ENCODE data around the gene LRRC45. TPM values are rescaled to one million over a fixed set of nuclear protein-coding genes. Genes with fewer than 3 reads are reported as not detected.

Gene LRRC45
- total RNA-seq, 1 experiment from 2014 or later = 40.1 TPM

- no peak overlapping the region for H2AFZ ChIP-seq (ENCODE audit: low read depth, low read length, poor library complexity, severe bottlenecking)
- BruUV-seq (replicated peaks) = no TSS peak
- H3K4me3 ChIP-seq (replicated peaks in 1 of 2; ENCODE audit: low read depth in 1 of 2, low read length in 2 of 2) = no peak overlapping the region
- intact Hi-C loops (cut with micrococcal nuclease) = no loop called here
- H3K9me2 ChIP-seq (ENCODE audit: insufficient read depth) = no peaks in the 10 kb centered on the region
- no peaks in the 10 kb centered on the region for H3K4me1 ChIP-seq (ENCODE audit: control insufficient read depth in 1 of 2, insufficient read depth in 2 of 2, low read length in 2 of 2)
- peaks cover 2% of the 10 kb centered on the region; the same call in 1 of the 2 replicates for H3K79me2 ChIP-seq (ENCODE audit: insufficient read depth, low read length)
- H3K9ac ChIP-seq (ENCODE audit: low read length) = no peak overlapping the region
- POLR2A ChIA-PET = no interaction called here
- peaks cover 42% of the 10 kb centered on the region in 2 experiments for H3K36me3 ChIP-seq (ENCODE audit: control insufficient read depth in 1 of 2, insufficient read depth in 2 of 2, low read length in 2 of 2)
- DNase-seq (ENCODE audit: low read depth, low spot score) = no peak
- H4K20me1 ChIP-seq (ENCODE audit: insufficient read depth) = peaks cover 9% of the 10 kb centered on the region; the same call in 1 of the 2 replicates
- no peak for ATAC-seq
- H3K4me2 ChIP-seq (ENCODE audit: low read length) = no peak overlapping the region
- CTCF ChIA-PET = no interaction called here
- no peak for TF ChIP-seq REST (IDR thresholded peaks at IDR 0.05; ENCODE audit: low read depth)
- TF ChIP-seq, protein P1, sequence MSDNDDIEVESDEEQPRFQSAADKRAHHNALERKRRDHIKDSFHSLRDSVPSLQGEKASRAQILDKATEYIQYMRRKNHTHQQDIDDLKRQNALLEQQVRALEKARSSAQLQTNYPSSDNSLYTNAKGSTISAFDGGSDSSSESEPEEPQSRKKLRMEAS (IDR thresholded peaks at IDR 0.05) = no peak
- no peak for TF ChIP-seq TCF7L2 (IDR thresholded peaks at IDR 0.05; ENCODE audit: borderline replicate concordance, extremely low read depth, insufficient read depth, insufficient read length)
- TF ChIP-seq RAD21 (IDR thresholded peaks at IDR 0.05; ENCODE audit: low read depth) = no peak
- no peak for TF ChIP-seq POLR2A (IDR thresholded peaks at IDR 0.05; ENCODE audit: borderline replicate concordance, extremely low read depth, insufficient read depth, insufficient read length)
- no peak for TF ChIP-seq JUND (IDR thresholded peaks at IDR 0.05)
- TF ChIP-seq ATF3 (IDR thresholded peaks at IDR 0.05) = no peak
- no peak for TF ChIP-seq SP1 (IDR thresholded peaks at IDR 0.05; ENCODE audit: low read depth)
- TF ChIP-seq SRF (IDR thresholded peaks at IDR 0.05; ENCODE audit: low read depth) = no peak
- TF ChIP-seq, protein P2, sequence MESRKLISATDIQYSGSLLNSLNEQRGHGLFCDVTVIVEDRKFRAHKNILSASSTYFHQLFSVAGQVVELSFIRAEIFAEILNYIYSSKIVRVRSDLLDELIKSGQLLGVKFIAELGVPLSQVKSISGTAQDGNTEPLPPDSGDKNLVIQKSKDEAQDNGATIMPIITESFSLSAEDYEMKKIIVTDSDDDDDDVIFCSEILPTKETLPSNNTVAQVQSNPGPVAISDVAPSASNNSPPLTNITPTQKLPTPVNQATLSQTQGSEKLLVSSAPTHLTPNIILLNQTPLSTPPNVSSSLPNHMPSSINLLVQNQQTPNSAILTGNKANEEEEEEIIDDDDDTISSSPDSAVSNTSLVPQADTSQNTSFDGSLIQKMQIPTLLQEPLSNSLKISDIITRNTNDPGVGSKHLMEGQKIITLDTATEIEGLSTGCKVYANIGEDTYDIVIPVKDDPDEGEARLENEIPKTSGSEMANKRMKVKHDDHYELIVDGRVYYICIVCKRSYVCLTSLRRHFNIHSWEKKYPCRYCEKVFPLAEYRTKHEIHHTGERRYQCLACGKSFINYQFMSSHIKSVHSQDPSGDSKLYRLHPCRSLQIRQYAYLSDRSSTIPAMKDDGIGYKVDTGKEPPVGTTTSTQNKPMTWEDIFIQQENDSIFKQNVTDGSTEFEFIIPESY (IDR thresholded peaks at IDR 0.05; ENCODE audit: extremely low read depth, insufficient replicate concordance, low read length) = no peak
- no peak for TF ChIP-seq CTCF (IDR thresholded peaks at IDR 0.05 in 2 of 3, conservative IDR thresholded peaks at IDR 0.05 in 1 of 3; ENCODE audit: borderline replicate concordance in 1 of 3, insufficient read depth in 1 of 3, low read depth in 2 of 3, low read length in 2 of 3)
- no peak for TF ChIP-seq ZFX (IDR thresholded peaks at IDR 0.05)
- TF ChIP-seq CEBPB (IDR thresholded peaks at IDR 0.05; ENCODE audit: low read depth) = no peak
- TF ChIP-seq CBX3 (IDR thresholded peaks at IDR 0.05; ENCODE audit: low read depth) = no peak
- no peak for TF ChIP-seq ZNF274 (IDR thresholded peaks at IDR 0.05; ENCODE audit: low read depth, low read length)
- TF ChIP-seq ELF1 (IDR thresholded peaks at IDR 0.05; ENCODE audit: borderline replicate concordance, low read depth) = no peak
- no peaks in the 10 kb centered on the region for H3K9me3 ChIP-seq (ENCODE audit: control insufficient read depth in 1 of 2, insufficient read depth in 1 of 2, low read depth in 1 of 2, low read length in 2 of 2)
- RAD21 ChIA-PET (ENCODE audit: low non-redundant PET in 1 of 2, low total read pairs in 2 of 2, uncharacterized antibody in 2 of 2, unreplicated experiment in 2 of 2) = no interaction called here
- H3K27me3 ChIP-seq (ENCODE audit: insufficient read depth, low read length) = no peaks in the 10 kb centered on the region
- H3K27ac ChIP-seq (ENCODE audit: low read depth, low read length) = no peak overlapping the region
Observed at GRCh38 chr17:82078433-82078832, 55.3 kb downstream of the LRRC45 start.
